SK-N-SH (cell line): ENCODE measurements around the gene FBXO45.

ENCODE experiments used
- CHD2 ChIP-seq: fragments of 150-350 bp; IDR thresholded peaks from 2 replicates; pipeline ENCODE4 v1.6.1; 2018; ENCODE audit warnings: low read length; ENCODE audit not compliant: partially characterized antibody
- CTCF ChIP-seq: fragments of 200-600 bp; sonication (generic); IDR thresholded peaks from 2 replicates; pipeline ENCODE4 v1.6.1; 2017; ENCODE audit warnings: antibody characterized with exemption, mild to moderate bottlenecking, moderate library complexity
- ELF1 ChIP-seq: IDR thresholded peaks from 2 replicates; pipeline ENCODE4 v1.4.0; 2012
- EP300 ChIP-seq, 2 experiments: IDR thresholded peaks; 2 replicates each; pipeline versions ENCODE4 v1.4.0 to v1.6.1; 2012; ENCODE audit warnings: borderline replicate concordance in 1 of 2, low read depth in 1 of 2, low read length in 1 of 2
- MAX ChIP-seq: IDR thresholded peaks from 2 replicates; pipeline ENCODE4 v1.4.0; 2012; ENCODE audit warnings: low read depth
- NRF1 ChIP-seq: IDR thresholded peaks from 2 replicates; pipeline ENCODE4 v1.6.1; 2012; ENCODE audit warnings: low read depth, mild to moderate bottlenecking, low read length
- POLR2AphosphoS5 ChIP-seq: IDR thresholded peaks from 2 replicates; pipeline ENCODE4 v1.6.1; 2012; ENCODE audit warnings: low read depth, low read length
- RFX5 ChIP-seq: IDR thresholded peaks from 2 replicates; pipeline ENCODE4 v1.6.1; 2012; ENCODE audit warnings: mild to moderate bottlenecking, improper control_type of control experiment, low read length
- TAF1 ChIP-seq: IDR thresholded peaks from 2 replicates; pipeline ENCODE4 v1.6.1; 2012; ENCODE audit warnings: low read depth, mild to moderate bottlenecking, low read length, moderate library complexity, borderline replicate concordance
- TCF12 ChIP-seq: IDR thresholded peaks from 2 replicates; pipeline ENCODE4 v1.4.0; 2012
- TF ChIP-seq, protein P1 (sequence below): fragments of 150-350 bp; IDR thresholded peaks from 2 replicates; pipeline ENCODE4 v1.6.1; 2016; ENCODE audit warnings: mild to moderate bottlenecking, low read depth, low read length

DNA sequence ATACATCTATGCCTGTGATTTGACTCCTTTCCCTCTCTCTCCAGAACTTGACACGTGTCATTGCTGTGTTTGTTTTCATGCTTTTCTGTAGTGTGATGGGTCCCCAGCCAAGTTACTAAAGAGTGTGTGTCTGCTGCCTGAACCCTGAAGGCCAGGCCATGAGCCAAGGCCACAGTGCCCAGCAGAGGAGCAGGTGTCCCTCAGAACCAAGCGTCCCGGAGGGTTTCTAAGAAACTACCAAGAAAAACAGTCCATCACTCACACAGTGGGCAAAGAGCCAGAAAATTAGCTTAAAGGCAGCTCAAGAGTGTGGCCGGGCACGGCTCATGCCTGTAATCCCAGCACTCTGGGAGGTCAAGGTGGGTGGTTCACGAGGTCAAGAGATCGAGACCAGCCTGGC lies 35.2 kb downstream of the FBXO45 start:
- no peak for TF ChIP-seq TCF12
- no peak for TF ChIP-seq TAF1
- TF ChIP-seq EP300 (IDR thresholded peaks at IDR 0.05; ENCODE audit: borderline replicate concordance in 1 of 2, low read depth in 1 of 2, low read length in 1 of 2), result no peak
- TF ChIP-seq POLR2AphosphoS5, result no peak
- TF ChIP-seq CTCF, result no peak
- no peak for TF ChIP-seq RFX5
- no peak for TF ChIP-seq CHD2
- TF ChIP-seq MAX, result no peak
- TF ChIP-seq, protein P1, sequence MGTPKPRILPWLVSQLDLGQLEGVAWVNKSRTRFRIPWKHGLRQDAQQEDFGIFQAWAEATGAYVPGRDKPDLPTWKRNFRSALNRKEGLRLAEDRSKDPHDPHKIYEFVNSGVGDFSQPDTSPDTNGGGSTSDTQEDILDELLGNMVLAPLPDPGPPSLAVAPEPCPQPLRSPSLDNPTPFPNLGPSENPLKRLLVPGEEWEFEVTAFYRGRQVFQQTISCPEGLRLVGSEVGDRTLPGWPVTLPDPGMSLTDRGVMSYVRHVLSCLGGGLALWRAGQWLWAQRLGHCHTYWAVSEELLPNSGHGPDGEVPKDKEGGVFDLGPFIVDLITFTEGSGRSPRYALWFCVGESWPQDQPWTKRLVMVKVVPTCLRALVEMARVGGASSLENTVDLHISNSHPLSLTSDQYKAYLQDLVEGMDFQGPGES, result no peak
- no peak for TF ChIP-seq NRF1
- no peak for TF ChIP-seq ELF1
